ENCODE data around the gene RALGDS.
"Not testable (repeated sequence)": the region's sequence is repeated elsewhere in the genome, so short reads cannot be mapped to it uniquely, and the experiment has no call there.

Gene RALGDS

DNA sequence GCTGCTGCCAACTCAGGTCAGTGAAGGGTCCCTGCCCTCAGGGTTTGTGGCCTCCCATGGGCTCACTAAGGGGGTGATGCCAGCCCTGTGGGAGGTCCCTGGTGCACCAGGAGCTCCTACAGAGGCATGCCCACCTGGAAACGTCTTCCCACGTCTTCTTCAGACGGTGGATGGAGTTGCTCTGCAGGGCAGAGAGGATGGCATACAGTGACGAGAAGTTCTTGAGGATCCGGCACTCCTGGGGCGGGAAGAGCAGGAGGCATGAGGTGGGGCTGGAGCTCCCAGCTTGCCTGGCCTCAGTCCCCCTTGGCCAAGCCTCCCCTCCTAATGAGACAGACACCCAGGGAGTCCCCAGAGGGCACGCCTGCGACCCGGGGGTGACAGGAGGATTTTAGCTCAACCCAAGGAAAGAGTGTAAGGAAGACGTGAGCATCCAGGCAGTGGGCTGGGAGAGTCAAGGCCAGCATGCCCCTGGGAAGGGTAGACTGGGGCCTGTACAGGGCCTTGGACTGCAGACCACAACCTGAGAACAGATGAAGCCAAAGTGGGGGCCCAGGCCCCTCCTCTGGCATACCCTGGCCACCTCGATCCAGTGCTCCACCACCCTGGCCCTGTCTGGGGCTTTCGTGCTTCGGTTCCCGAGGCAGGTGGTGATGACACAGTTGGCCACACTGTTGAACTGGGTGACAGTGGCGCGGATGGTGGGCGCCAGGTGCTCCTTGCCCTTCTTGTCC, 14.4 kb downstream of the RALGDS start:
- DNase-seq (ENCODE audit: low read depth, low spot score), result no peak

GRCh38 chr9:133105461-133105770, 15.6 kb downstream of the RALGDS start:
- no peak for DNase-seq (ENCODE audit: low read depth, low spot score)

GRCh38 chr9:133104718-133105460, 16.2 kb downstream of the RALGDS start:
- no peak for DNase-seq (ENCODE audit: low read depth, low spot score)

- DNase-seq (ENCODE audit: low read depth, low spot score), result no peak
These were observed 17.0 kb downstream of the RALGDS start for GRCh38 chr9:133103987-133104505.

GRCh38 chr9:133103183-133103986, 17.7 kb downstream of the RALGDS start:
- no peak for DNase-seq (ENCODE audit: low read depth, low spot score)

DNA sequence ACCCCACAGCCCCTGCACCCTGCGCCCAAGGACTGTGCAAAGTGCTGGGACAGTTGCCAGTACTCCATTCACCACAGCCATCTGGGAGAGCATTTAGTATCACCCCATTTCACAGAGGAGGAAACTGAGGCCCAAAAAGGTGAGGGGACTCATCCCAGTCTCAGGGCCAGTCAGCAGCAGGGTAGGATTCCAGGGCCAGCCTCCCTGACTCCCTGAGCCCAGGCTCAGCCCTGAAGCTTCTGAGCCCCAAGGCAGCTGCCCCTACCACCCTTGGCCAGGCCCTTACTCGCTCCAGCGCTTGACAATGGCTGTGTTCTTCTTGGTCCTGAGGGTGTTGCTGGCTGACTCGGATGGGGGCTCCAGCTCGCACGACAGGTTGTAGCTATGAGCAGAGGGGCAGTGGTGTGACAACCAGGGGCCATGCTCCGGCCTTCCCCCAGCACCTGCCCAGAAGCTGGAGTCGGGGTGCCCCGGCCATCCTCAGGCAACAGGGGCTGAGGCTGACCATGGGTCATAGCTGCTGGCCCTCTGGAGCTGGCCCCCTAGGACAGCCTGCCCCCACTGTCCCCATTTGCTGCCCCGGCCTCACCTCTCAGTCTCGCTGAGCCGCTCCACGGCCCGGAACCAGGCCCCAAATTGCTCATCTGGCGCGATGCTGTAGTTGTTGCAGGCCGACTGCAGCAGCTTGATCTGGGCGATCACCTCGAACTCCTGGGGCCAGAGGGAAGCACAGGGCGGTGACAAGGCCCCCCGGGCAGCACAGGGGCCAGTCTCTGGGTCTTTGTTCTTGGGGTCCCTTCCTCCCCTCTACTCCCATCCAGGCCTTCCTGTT, 18.6 kb downstream of the RALGDS start:
- DNase-seq (ENCODE audit: low read depth, low spot score), result no peak

- DNase-seq (ENCODE audit: low read depth, low spot score), result no peak
These were observed 19.5 kb downstream of the RALGDS start for GRCh38 chr9:133101356-133102189.

DNA sequence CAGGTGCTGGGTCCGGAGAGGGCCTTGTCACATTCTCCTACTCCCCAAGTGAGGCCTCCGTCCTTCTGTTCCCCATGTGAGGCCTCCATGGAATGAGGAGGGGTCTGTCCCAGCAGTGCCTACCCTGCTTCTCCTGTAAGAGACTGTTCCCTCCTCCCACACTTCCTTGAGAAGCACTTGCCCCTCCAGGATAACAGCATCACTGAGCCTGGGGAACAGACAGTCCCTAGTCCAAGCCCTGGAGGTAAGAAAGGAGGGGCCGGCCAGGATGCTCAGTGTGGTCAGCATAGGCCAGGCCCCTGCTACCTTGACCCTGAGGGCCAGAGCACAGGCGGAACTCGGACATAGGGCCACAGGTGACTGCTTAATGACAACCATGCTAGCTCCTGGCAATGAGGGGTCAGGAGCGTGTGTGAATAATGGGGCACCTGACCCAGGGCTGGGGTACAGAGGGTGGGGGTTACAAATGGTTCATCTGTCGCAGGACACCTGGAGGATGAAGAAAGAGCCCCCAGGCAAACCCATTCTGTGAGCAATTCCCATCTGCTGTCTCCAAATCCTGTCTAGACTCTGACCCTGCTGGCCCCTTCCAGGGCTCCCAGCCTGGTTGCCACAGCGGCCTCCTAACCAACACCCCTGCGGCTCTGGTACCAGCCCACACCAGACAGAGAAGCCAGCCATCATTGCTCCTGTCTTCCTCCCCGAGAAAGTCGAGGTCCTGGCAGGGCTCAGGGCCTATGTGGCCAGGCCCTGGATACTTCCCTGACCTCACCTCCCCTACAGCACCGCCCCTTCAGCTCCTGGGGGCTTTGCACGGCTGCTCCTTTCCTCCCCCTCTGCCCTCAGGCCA, 20.3 kb downstream of the RALGDS start:
- no peak for DNase-seq (ENCODE audit: low read depth, low spot score)

- DNase-seq (ENCODE audit: low read depth, low spot score), result no peak
These were observed 21.1 kb downstream of the RALGDS start for GRCh38 chr9:133099726-133100505.

- no peak for DNase-seq (ENCODE audit: low read depth, low spot score)
These were observed 22.2 kb downstream of the RALGDS start for GRCh38 chr9:133098871-133099270.

GRCh38 chr9:133098104-133098754, 22.8 kb downstream of the RALGDS start:
- DNase-seq (ENCODE audit: low read depth, low spot score), result no peak

GRCh38 chr9:133094842-133095393, 26.1 kb downstream of the RALGDS start:
- DNase-seq (ENCODE audit: low read depth, low spot score), result no peak

DNA sequence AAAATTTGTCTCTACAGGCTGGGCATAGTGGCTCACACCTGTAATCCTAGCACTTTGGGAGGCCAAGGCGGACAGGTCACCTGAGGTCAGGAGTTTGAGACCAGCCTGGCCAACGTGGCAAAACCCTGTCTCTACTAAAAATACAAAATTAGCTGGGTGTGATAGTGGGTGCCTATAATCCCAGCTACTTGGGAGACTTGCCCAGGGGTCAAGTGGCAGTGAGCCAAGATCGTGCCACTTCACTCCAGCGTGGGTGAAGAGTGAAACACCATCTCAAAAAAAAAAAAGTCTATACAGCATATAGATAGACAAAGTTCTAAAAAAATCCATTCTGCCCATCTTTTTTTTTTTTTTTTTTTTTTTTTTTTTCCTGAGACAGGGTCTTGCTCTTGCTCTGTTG, 26.7 kb downstream of the RALGDS start:
- not testable (repeated sequence) for DNase-seq (ENCODE audit: low read depth, low spot score)

- no peak for DNase-seq (ENCODE audit: low read depth, low spot score)
These were observed 30.2 kb downstream of the RALGDS start for GRCh38 chr9:133090752-133091385.

DNA sequence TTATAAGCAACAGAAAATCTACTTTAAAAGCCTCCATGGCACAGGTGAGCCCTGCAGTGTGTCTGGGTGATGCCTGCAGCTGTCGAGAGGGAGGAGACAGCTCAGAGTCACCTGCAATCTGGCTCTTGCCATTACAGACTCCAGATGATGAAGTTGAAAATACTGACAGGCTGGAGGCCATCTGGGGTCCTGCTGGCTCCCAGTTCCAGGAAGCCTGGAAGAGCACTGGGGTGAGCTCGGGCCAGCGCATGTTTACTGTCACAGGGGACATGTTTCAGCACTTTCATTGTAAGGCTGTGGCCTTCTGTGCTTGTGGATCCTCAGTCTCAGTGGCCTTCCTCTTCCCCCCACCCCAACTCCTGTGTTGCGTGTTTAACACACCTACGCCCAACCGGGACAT, 30.9 kb downstream of the RALGDS start:
- no peak for DNase-seq (ENCODE audit: low read depth, low spot score)

DNA sequence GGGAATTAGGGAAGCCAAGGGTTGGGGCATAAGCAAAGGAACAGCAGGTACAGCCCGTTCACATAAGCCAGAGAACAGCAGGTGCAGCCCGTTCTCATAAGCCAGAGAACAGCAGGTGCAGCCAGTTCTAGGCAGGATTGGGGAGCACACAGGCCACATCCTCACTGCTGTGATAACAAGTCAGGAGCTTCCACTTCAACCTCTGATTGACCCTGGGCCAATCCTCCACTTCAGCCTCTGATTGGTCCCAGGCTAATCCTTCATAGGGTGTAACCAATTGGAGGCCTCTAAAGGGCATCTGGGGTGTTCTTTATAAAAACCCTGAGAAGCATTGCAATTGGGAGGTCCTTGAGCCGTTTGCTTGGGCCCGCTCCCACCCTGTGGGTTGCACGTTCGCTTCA, 31.8 kb downstream of the RALGDS start:
- no peak for DNase-seq (ENCODE audit: low read depth, low spot score)

GRCh38 chr9:133088756-133089155, 32.3 kb downstream of the RALGDS start:
- no peak for DNase-seq (ENCODE audit: low read depth, low spot score)
